HL-60 (cell line): ENCODE measurements around the gene M1AP.

Source experiments
- DNase-seq, 2 experiments: peaks; one replicate each; pipeline ENCODE4 v3.0.0-alpha.2; 2010 to 2020; ENCODE audit warnings: low read depth in 1 of 2, low spot score in 1 of 2
- H3K27ac ChIP-seq: fragments of 250-450 bp; sonication (Bioruptor Pico); replicated peaks from 2 replicates; pipeline ENCODE4 v1.5.1; 2020; ENCODE audit warnings: mild to moderate bottlenecking, moderate library complexity
- H3K27me3 ChIP-seq: fragments of 250-450 bp; sonication (Bioruptor Pico); 2 replicates; pipeline ENCODE4 v1.5.1; 2021; ENCODE audit warnings: mild to moderate bottlenecking, moderate library complexity; ENCODE audit not compliant: insufficient read depth, poor library complexity, severe bottlenecking
- H3K4me3 ChIP-seq: replicated peaks from 2 replicates; pipeline ENCODE4 v1.5.1; 2011; ENCODE audit warnings: mild to moderate bottlenecking, control low read depth, low read length; ENCODE audit not compliant: insufficient read depth
- GABPA ChIP-seq: IDR thresholded peaks from 2 replicates; pipeline ENCODE4 v1.6.1; 2012; ENCODE audit warnings: low read depth
- POLR2AphosphoS5 ChIP-seq: IDR thresholded peaks from 2 replicates; pipeline ENCODE4 v1.6.1; 2012; ENCODE audit warnings: low read depth
- SPI1 ChIP-seq: IDR thresholded peaks from 2 replicates; pipeline ENCODE4 v1.6.1; 2012; ENCODE audit warnings: low read depth, mild to moderate bottlenecking, borderline replicate concordance
- TF ChIP-seq, protein P1 (sequence below): IDR thresholded peaks from one replicate; pipeline ENCODE4 v1.5.1; 2011; ENCODE audit warnings: low read length, control low read depth, inconsistent platforms; ENCODE audit not compliant: insufficient read depth
- TF ChIP-seq, protein P2 (sequence below): IDR thresholded peaks from 2 replicates; pipeline ENCODE4 v1.6.1; 2012; ENCODE audit warnings: low read depth; ENCODE audit not compliant: insufficient replicate concordance

M1AP gene

DNA sequence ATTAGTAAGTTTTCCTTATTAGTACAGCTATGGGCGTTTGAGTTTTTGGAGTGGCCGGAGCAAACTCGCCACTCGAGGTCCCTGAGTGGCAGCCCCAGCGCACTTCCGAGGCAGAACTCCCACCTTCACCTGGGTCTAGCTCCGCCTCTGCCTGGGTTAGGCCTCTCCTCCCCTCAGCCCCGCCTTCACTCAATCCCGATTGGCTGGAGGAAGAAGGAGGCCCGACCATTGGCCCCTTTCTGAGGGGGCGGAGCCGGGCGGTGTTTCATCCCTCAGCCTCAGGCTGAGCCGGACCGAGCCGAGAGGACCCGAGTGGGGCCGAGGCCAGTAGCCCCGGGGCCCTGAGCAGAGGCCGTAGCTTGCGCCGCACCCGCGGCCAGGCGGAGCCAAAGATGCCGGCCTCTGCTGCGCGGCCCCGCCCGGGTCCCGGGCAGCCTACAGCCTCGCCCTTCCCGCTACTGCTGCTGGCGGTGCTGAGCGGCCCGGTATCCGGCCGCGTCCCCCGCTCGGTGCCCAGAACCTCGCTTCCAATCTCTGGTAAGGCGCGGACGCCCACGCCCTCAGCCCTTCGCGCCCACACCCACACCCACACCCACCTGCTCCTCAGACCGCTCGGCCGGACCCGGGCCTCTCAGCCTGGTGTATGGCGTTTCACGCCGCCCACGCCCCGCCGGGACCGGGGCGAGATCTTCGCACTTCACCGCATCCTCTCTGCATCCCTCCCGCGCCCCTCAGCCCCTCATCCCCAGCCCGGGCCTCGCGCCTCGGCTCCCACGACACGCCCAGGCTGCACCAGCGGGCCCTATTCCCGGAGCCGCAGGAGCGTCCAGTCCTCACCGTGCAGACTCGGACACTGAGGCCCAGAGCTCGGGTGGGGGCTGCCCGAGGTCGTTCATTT lies 6.1 kb upstream of the M1AP start, which contains the start of gene SEMA4F:
TSS of gene SEMA4F (plus strand) at position 263 of the 898 bp plus-strand sequence. CDS start at position 393, 130 bp downstream.
- no peak within 1 kb of the TSS for H3K27ac ChIP-seq
- peak; percentile 74 to 94 for DNase-seq
- H3K4me3 ChIP-seq: peak within 1 kb of the TSS; percentile 74
- peaks cover 10% of the 10 kb centered on the region for H3K27me3 ChIP-seq
- TF ChIP-seq, protein P1, sequence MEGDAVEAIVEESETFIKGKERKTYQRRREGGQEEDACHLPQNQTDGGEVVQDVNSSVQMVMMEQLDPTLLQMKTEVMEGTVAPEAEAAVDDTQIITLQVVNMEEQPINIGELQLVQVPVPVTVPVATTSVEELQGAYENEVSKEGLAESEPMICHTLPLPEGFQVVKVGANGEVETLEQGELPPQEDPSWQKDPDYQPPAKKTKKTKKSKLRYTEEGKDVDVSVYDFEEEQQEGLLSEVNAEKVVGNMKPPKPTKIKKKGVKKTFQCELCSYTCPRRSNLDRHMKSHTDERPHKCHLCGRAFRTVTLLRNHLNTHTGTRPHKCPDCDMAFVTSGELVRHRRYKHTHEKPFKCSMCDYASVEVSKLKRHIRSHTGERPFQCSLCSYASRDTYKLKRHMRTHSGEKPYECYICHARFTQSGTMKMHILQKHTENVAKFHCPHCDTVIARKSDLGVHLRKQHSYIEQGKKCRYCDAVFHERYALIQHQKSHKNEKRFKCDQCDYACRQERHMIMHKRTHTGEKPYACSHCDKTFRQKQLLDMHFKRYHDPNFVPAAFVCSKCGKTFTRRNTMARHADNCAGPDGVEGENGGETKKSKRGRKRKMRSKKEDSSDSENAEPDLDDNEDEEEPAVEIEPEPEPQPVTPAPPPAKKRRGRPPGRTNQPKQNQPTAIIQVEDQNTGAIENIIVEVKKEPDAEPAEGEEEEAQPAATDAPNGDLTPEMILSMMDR: no peak
- TF ChIP-seq SPI1: no peak
- TF ChIP-seq POLR2AphosphoS5: no peak
- no peak for TF ChIP-seq GABPA
- TF ChIP-seq, protein P2, sequence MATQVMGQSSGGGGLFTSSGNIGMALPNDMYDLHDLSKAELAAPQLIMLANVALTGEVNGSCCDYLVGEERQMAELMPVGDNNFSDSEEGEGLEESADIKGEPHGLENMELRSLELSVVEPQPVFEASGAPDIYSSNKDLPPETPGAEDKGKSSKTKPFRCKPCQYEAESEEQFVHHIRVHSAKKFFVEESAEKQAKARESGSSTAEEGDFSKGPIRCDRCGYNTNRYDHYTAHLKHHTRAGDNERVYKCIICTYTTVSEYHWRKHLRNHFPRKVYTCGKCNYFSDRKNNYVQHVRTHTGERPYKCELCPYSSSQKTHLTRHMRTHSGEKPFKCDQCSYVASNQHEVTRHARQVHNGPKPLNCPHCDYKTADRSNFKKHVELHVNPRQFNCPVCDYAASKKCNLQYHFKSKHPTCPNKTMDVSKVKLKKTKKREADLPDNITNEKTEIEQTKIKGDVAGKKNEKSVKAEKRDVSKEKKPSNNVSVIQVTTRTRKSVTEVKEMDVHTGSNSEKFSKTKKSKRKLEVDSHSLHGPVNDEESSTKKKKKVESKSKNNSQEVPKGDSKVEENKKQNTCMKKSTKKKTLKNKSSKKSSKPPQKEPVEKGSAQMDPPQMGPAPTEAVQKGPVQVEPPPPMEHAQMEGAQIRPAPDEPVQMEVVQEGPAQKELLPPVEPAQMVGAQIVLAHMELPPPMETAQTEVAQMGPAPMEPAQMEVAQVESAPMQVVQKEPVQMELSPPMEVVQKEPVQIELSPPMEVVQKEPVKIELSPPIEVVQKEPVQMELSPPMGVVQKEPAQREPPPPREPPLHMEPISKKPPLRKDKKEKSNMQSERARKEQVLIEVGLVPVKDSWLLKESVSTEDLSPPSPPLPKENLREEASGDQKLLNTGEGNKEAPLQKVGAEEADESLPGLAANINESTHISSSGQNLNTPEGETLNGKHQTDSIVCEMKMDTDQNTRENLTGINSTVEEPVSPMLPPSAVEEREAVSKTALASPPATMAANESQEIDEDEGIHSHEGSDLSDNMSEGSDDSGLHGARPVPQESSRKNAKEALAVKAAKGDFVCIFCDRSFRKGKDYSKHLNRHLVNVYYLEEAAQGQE: no peak

DNA sequence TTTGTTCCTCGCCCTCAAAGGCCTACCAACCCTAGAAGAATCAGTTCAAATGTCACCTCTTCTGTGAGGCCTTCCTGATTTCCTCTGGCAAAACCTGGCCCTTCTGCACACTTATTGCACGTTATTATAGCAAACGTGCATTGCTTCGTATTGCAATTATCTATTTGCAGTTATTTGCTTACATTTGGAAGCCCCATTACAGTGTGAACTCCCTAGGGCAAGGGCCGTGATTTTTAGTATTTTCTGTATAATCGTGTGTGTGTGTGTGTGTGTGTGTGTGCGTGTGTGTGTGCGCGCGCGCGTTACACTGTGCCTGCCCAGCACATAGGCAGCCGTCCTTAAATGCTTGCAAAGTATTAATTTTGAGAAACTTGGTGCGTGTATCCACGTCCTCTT lies 5.5 kb upstream of the M1AP start:
- H3K27ac ChIP-seq: no peak overlapping the region
- H3K4me3 ChIP-seq: peak overlapping the region; percentile 74
- no peak for TF ChIP-seq POLR2AphosphoS5
- TF ChIP-seq, protein P2: no peak
- TF ChIP-seq GABPA: no peak
- TF ChIP-seq SPI1: no peak
- TF ChIP-seq, protein P1: no peak
- no peak for DNase-seq
- peaks cover 10% of the 10 kb centered on the region for H3K27me3 ChIP-seq

DNA sequence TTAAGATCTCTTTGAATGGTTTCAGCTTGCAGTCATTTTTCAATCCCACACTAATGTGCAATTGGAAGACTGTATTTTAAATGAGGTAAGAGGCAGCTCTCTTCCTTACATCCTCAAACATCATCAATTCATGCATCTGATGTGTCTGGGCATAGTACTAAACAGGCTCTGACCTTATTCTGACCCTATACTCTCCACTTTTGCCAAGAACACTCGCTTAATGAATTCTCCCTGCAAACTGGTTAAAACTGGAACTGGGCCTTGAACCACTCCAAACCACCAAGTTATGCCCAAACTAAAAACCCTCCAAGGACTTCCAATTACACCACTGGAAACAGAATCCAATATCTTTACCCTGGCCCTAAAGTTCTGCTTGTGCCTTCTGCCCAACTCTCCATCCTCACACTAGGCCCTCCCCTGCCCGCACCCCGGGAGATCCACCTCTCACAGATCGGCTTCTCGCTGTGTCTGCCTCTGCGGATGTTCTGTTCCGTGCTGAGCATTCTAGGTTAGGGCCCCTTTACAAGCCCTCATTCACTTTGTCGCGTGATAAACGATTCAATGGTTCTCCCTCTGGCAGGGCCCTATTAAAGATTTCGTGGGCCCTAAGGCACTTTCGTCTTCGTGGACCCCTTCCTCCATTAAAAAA lies 1.2 kb downstream of the M1AP start:
- no peak overlapping the region for H3K27ac ChIP-seq
- no peaks in the 10 kb centered on the region for H3K27me3 ChIP-seq
- TF ChIP-seq, protein P1: no peak
- TF ChIP-seq POLR2AphosphoS5: no peak
- no peak for TF ChIP-seq SPI1
- TF ChIP-seq, protein P2: no peak
- no peak for TF ChIP-seq GABPA
- H3K4me3 ChIP-seq: no peak overlapping the region
- DNase-seq: no peak
